ENCODE measurements around the gene OTUD7B.

The OTUD7B gene

DNA sequence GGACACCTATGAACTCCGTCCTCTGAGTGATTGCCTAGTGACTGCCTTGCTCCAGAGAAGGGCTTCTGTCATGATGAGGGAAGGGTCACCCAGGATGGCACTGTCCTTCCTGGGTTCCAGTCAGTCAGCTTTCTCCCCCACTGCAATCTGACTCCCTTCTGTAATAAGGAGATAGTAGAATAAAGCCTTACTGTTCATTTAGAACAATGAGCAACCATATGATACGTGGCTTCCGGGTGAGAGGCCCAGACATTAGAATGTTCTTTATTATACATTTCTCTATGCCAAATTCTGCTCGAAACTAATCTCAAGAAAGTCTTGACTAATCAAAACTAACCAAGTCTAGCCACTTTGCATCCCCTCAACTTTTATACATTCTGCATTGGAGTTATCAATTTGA lies 65.3 kb downstream of the OTUD7B start:
- H3K27ac ChIP-seq (ENCODE audit: low read depth, low read length, poor library complexity, severe bottlenecking): no peak overlapping the region
- no peak overlapping the region for H2AFZ ChIP-seq (ENCODE audit: low read length)
- TF ChIP-seq, protein P1, sequence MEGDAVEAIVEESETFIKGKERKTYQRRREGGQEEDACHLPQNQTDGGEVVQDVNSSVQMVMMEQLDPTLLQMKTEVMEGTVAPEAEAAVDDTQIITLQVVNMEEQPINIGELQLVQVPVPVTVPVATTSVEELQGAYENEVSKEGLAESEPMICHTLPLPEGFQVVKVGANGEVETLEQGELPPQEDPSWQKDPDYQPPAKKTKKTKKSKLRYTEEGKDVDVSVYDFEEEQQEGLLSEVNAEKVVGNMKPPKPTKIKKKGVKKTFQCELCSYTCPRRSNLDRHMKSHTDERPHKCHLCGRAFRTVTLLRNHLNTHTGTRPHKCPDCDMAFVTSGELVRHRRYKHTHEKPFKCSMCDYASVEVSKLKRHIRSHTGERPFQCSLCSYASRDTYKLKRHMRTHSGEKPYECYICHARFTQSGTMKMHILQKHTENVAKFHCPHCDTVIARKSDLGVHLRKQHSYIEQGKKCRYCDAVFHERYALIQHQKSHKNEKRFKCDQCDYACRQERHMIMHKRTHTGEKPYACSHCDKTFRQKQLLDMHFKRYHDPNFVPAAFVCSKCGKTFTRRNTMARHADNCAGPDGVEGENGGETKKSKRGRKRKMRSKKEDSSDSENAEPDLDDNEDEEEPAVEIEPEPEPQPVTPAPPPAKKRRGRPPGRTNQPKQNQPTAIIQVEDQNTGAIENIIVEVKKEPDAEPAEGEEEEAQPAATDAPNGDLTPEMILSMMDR (IDR thresholded peaks at IDR 0.05; ENCODE audit: low read length): no peak
- TF ChIP-seq EZH2 (IDR thresholded peaks at IDR 0.05; ENCODE audit: borderline replicate concordance, low read length): no peak
- H3K4me2 ChIP-seq (ENCODE audit: low read length): no peak overlapping the region
- H3K27me3 ChIP-seq (ENCODE audit: insufficient read depth, low read length): no peaks in the 10 kb centered on the region
- H3K79me2 ChIP-seq (ENCODE audit: insufficient read depth, low read length): no peaks in the 10 kb centered on the region
- no peaks in the 10 kb centered on the region for H3K36me3 ChIP-seq (ENCODE audit: insufficient read depth, low read length)
- no peaks in the 10 kb centered on the region for H3K9me3 ChIP-seq (ENCODE audit: low read length)
- no peaks in the 10 kb centered on the region for H4K20me1 ChIP-seq (ENCODE audit: insufficient read depth, low read length)
- H3K4me1 ChIP-seq (ENCODE audit: insufficient read depth, low read length, severe bottlenecking): no peaks in the 10 kb centered on the region
- H3K4me3 ChIP-seq (ENCODE audit: low read depth, low read length, poor library complexity, severe bottlenecking): no peak overlapping the region
- no peaks in the 10 kb centered on the region for H3F3A ChIP-seq (ENCODE audit: insufficient read depth, low read length)
- H3K9me2 ChIP-seq (ENCODE audit: low read depth, low read length): no peaks in the 10 kb centered on the region
- no peak overlapping the region for H3K9ac ChIP-seq (ENCODE audit: low read length)

DNA sequence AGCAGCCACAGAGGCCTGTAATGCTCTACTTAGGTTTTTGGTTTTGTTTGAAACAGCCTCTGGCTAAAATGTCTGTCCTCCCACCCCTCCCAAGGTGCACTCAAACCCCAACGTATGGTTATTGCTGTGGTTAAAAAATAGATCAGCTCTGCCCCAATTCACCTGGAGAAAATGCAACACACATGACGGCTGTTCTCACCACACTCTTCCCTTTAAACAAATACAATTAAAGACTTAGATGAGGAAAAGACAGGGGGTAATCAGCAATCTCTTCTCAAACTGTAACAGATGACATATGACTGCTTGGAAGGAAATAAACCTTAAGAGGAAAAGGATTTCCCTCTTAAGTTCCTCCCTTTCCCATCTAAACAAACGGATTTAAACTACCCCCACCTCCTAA lies 67.6 kb downstream of the OTUD7B start:
- no peak overlapping the region for H3K4me3 ChIP-seq (ENCODE audit: low read depth, low read length, poor library complexity, severe bottlenecking)
- no peak overlapping the region for H3K27ac ChIP-seq (ENCODE audit: low read depth, low read length, poor library complexity, severe bottlenecking)
- no peaks in the 10 kb centered on the region for H3K4me1 ChIP-seq (ENCODE audit: insufficient read depth, low read length, severe bottlenecking)
- no peaks in the 10 kb centered on the region for H3K36me3 ChIP-seq (ENCODE audit: insufficient read depth, low read length)
- no peak for TF ChIP-seq EZH2 (IDR thresholded peaks at IDR 0.05; ENCODE audit: borderline replicate concordance, low read length)
- TF ChIP-seq, protein P1 (IDR thresholded peaks at IDR 0.05; ENCODE audit: low read length): no peak
- no peaks in the 10 kb centered on the region for H3K9me3 ChIP-seq (ENCODE audit: low read length)
- no peak overlapping the region for H2AFZ ChIP-seq (ENCODE audit: low read length)
- H3F3A ChIP-seq (ENCODE audit: insufficient read depth, low read length): no peaks in the 10 kb centered on the region
- no peaks in the 10 kb centered on the region for H4K20me1 ChIP-seq (ENCODE audit: insufficient read depth, low read length)
- no peak overlapping the region for H3K4me2 ChIP-seq (ENCODE audit: low read length)
- no peaks in the 10 kb centered on the region for H3K27me3 ChIP-seq (ENCODE audit: insufficient read depth, low read length)
- no peaks in the 10 kb centered on the region for H3K9me2 ChIP-seq (ENCODE audit: low read depth, low read length)
- H3K9ac ChIP-seq (ENCODE audit: low read length): no peak overlapping the region
- no peaks in the 10 kb centered on the region for H3K79me2 ChIP-seq (ENCODE audit: insufficient read depth, low read length)

DNA sequence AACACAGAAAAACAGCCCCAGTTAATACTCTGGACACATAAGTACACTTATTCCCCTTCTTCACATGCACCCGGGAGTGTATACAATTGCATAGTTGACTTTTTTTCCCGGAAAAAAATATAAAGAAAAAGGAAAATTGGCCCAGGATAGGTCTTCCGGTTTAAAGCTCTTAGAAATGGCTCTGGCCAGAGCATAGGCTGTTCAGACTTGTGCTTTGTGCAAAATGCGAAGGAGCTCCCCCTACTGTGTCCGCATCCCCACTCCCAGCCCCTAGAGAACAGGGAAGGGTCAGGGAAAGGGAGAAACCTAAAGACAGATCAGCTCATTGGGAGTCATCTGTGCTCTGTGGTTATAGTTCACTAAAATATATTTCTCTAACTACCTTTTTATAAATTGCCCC lies 68.3 kb downstream of the OTUD7B start:
- no peaks in the 10 kb centered on the region for H3K79me2 ChIP-seq (ENCODE audit: insufficient read depth, low read length)
- H3K9me3 ChIP-seq (ENCODE audit: low read length): no peaks in the 10 kb centered on the region
- H3K9me2 ChIP-seq (ENCODE audit: low read depth, low read length): no peaks in the 10 kb centered on the region
- no peak overlapping the region for H3K4me2 ChIP-seq (ENCODE audit: low read length)
- no peak overlapping the region for H3K4me3 ChIP-seq (ENCODE audit: low read depth, low read length, poor library complexity, severe bottlenecking)
- H3K9ac ChIP-seq (ENCODE audit: low read length): no peak overlapping the region
- no peaks in the 10 kb centered on the region for H4K20me1 ChIP-seq (ENCODE audit: insufficient read depth, low read length)
- no peaks in the 10 kb centered on the region for H3K4me1 ChIP-seq (ENCODE audit: insufficient read depth, low read length, severe bottlenecking)
- TF ChIP-seq, protein P1 (IDR thresholded peaks at IDR 0.05; ENCODE audit: low read length): no peak
- TF ChIP-seq EZH2 (IDR thresholded peaks at IDR 0.05; ENCODE audit: borderline replicate concordance, low read length): no peak
- H3F3A ChIP-seq (ENCODE audit: insufficient read depth, low read length): no peaks in the 10 kb centered on the region
- no peak overlapping the region for H2AFZ ChIP-seq (ENCODE audit: low read length)
- H3K27me3 ChIP-seq (ENCODE audit: insufficient read depth, low read length): no peaks in the 10 kb centered on the region
- no peaks in the 10 kb centered on the region for H3K36me3 ChIP-seq (ENCODE audit: insufficient read depth, low read length)
- H3K27ac ChIP-seq (ENCODE audit: low read depth, low read length, poor library complexity, severe bottlenecking): no peak overlapping the region
